Liver (tissue), 9 donors: ENCODE results near the gene NADK. TPM values are rescaled to one million over a fixed set of nuclear protein-coding genes. Genes with fewer than 3 reads are reported as not detected.

Experiments
- DNase-seq: peaks from one replicate; pipeline ENCODE4 v3.0.0-alpha.2; 2017; ENCODE audit warnings: low spot score
- H3K27ac ChIP-seq, 2 donors: one replicate each; pipeline ENCODE4 v1.7.0; 2013; ENCODE audit warnings: inconsistent platforms in 2 of 2, low read length in 2 of 2, control low read depth in 1 of 2, low read depth in 1 of 2, mild to moderate bottlenecking in 1 of 2
- H3K27me3 ChIP-seq, 4 donors: one replicate each; pipeline versions ENCODE4 v1.6.1 to v1.7.0; 2013; ENCODE audit warnings: low read length in 3 of 4, inconsistent platforms in 1 of 4, mild to moderate bottlenecking in 1 of 4, moderate library complexity in 1 of 4; ENCODE audit not compliant: control insufficient read depth in 4 of 4, insufficient read depth in 4 of 4
- H3K36me3 ChIP-seq, 4 donors: one replicate each; pipeline versions ENCODE4 v1.6.1 to v1.7.0; 2013; ENCODE audit warnings: low read length in 3 of 4, mild to moderate bottlenecking in 3 of 4, low read depth in 1 of 4, moderate library complexity in 1 of 4; ENCODE audit not compliant: control insufficient read depth in 4 of 4, insufficient read depth in 3 of 4
- H3K4me1 ChIP-seq, 4 donors: one replicate each; pipeline versions ENCODE4 v1.6.1 to v1.7.0; 2013; ENCODE audit warnings: low read length in 3 of 4, mild to moderate bottlenecking in 3 of 4, moderate library complexity in 1 of 4; ENCODE audit not compliant: control insufficient read depth in 4 of 4, insufficient read depth in 4 of 4
- H3K4me3 ChIP-seq, 3 donors: one replicate each; pipeline versions ENCODE4 v1.6.1 to v1.7.0; 2013; ENCODE audit warnings: low read length in 3 of 3, control low read depth in 1 of 3, low read depth in 1 of 3, mild to moderate bottlenecking in 1 of 3
- H3K9ac ChIP-seq, 2 donors: one replicate each; pipeline ENCODE4 v1.7.0; 2013; ENCODE audit warnings: low read length in 2 of 2, mild to moderate bottlenecking in 2 of 2, moderate library complexity in 2 of 2, control low read depth in 1 of 2, low read depth in 1 of 2
- H3K9me3 ChIP-seq, 4 donors: one replicate each; pipeline versions ENCODE4 v1.6.1 to v1.7.0; 2013; ENCODE audit warnings: low read length in 3 of 4; ENCODE audit not compliant: control insufficient read depth in 4 of 4
- EGR1 ChIP-seq, 2 donors: IDR thresholded peaks; 2 replicates each; pipeline ENCODE4 v1.6.1; 2016 to 2018; ENCODE audit warnings: antibody characterized with exemption in 2 of 2, low read depth in 2 of 2
- FOXA1 ChIP-seq: IDR thresholded peaks from 2 replicates; pipeline ENCODE4 v1.6.1; 2016; ENCODE audit warnings: antibody characterized with exemption
- FOXA2 ChIP-seq: IDR thresholded peaks from 2 replicates; pipeline ENCODE4 v1.6.1; 2016; ENCODE audit warnings: antibody characterized with exemption
- GABPA ChIP-seq, 2 donors: IDR thresholded peaks in 1 of 2; conservative IDR thresholded peaks in 1 of 2; 2 replicates each; pipeline ENCODE4 v1.6.1; 2016; ENCODE audit warnings: antibody characterized with exemption in 2 of 2, mild to moderate bottlenecking in 1 of 2, moderate library complexity in 1 of 2
- HNF4A ChIP-seq, 2 donors: conservative IDR thresholded peaks; 2 replicates each; pipeline ENCODE4 v1.6.1; 2016; ENCODE audit warnings: antibody characterized with exemption in 2 of 2, mild to moderate bottlenecking in 2 of 2
- HNF4G ChIP-seq: IDR thresholded peaks from 2 replicates; pipeline ENCODE4 v1.6.1; 2016; ENCODE audit warnings: antibody characterized with exemption
- JUND ChIP-seq, 2 donors: IDR thresholded peaks; 2 replicates each; pipeline ENCODE4 v1.6.1; 2016; ENCODE audit warnings: antibody characterized with exemption in 2 of 2
- NR2F2 ChIP-seq: IDR thresholded peaks from 2 replicates; pipeline ENCODE4 v1.6.1; 2016; ENCODE audit warnings: antibody characterized with exemption
- RAD21 ChIP-seq, 2 donors: IDR thresholded peaks; 2 replicates each; pipeline ENCODE4 v1.6.1; 2016; ENCODE audit warnings: antibody characterized with exemption in 2 of 2, mild to moderate bottlenecking in 2 of 2
- RXRA ChIP-seq, 2 donors: IDR thresholded peaks; 2 replicates each; pipeline ENCODE4 v1.6.1; 2017 to 2018; ENCODE audit warnings: antibody characterized with exemption in 2 of 2, mild to moderate bottlenecking in 1 of 2
- SP1 ChIP-seq: IDR thresholded peaks from 2 replicates; pipeline ENCODE4 v1.6.1; 2018; ENCODE audit warnings: antibody characterized with exemption, mild to moderate bottlenecking
- TAF1 ChIP-seq: conservative IDR thresholded peaks from 2 replicates; pipeline ENCODE4 v1.6.1; 2016; ENCODE audit warnings: antibody characterized with exemption, mild to moderate bottlenecking
- YY1 ChIP-seq: IDR thresholded peaks from 2 replicates; pipeline ENCODE4 v1.6.1; 2016; ENCODE audit warnings: antibody characterized with exemption, mild to moderate bottlenecking
- WGBS: extraction: QIAGEN DNeasy Blood & Tissue Kit; methylation state at CpG from one replicate; pipeline ENCODE4 v1.1.7; 2013; 5-methylcytosine and 5-hydroxymethylcytosine counted together
- polyA plus RNA-seq, 2 donors: library from polyadenylated mRNA; stranded (reverse) in 1 of 2; unstranded in 1 of 2; fragments of 200-250 nt in 1 of 2; fragments of >200 nt in 1 of 2; fragmentation: Nextera tagmentation in 1 of 2; extraction: Ambion mirVana in 1 of 2; gene quantifications; one replicate each; pipeline versions ENCODE4 v1.2.1 to v1.2.3, GENCODE V29; 2013 to 2015
- total RNA-seq, 2 donors: library from RNA; depleted of rRNA; stranded (reverse); fragments of >200 nt; gene quantifications; one replicate each; pipeline ENCODE4 v1.2.3, GENCODE V29; 2014
- TF ChIP-seq, protein P1 (sequence below): fragments of 150-350 bp; IDR thresholded peaks from 2 replicates; pipeline ENCODE4 v1.5.1; 2017; ENCODE audit warnings: improper control_type of control experiment, low read depth, low read length; ENCODE audit not compliant: missing input control
- TF ChIP-seq, protein P2 (sequence below): IDR thresholded peaks from 2 replicates; pipeline ENCODE4 v1.6.1; 2016; ENCODE audit warnings: antibody characterized with exemption
- TF ChIP-seq, protein P3 (sequence below): IDR thresholded peaks from 2 replicates; pipeline ENCODE4 v1.6.1; 2016; ENCODE audit warnings: antibody characterized with exemption
- TF ChIP-seq, protein P4 (sequence below): IDR thresholded peaks from 2 replicates; pipeline ENCODE4 v1.6.1; 2016; ENCODE audit warnings: antibody characterized with exemption
- TF ChIP-seq, protein P5 (sequence below): IDR thresholded peaks from 2 replicates; pipeline ENCODE4 v1.6.1; 2016; ENCODE audit warnings: antibody characterized with exemption, mild to moderate bottlenecking
- donor health status: healthy.
- donor health status: healthy.
- donor health status: healthy.
- donor health status: healthy.
- donor health status: healthy.

Gene NADK
- total and polyA plus RNA-seq, 4 donors: 39.2 to 105 (median 83.6) TPM

DNA sequence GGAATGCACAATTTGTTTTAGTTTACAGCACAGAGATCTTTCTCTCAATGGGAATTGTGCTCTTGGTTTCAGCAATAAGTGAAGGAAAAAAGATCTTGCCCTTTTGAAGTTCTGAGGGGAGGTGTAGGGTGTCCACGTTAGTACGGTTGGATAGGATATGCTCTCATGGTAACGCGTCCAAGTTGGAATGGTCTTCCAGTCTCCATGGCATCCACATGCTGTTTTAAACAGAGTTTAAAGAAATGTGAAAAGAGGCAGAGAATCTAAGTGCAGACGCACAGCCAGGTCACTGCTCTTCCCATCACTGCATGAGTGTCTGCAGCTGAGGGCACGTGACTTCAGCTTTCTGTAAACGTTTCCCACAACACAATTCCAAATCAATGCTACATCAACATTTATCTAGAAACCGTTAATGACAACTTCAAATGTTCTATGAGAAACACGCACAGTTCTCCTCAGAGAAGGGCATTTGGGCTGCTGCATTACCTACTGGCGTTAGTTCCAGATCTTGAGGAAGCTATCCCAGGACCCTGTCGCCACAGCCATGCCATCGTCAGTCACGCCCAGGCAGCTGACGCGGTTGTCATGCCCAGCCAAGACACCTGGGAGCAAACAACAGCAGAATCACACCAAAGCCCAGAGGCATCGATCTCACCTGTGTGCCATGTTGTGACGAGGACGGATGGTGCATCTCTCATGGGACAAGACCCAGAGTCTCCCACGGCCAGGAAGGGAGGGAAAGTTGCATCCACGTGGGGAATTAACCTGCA lies 8.8 kb upstream of the NADK start:
- TF ChIP-seq, protein P1, sequence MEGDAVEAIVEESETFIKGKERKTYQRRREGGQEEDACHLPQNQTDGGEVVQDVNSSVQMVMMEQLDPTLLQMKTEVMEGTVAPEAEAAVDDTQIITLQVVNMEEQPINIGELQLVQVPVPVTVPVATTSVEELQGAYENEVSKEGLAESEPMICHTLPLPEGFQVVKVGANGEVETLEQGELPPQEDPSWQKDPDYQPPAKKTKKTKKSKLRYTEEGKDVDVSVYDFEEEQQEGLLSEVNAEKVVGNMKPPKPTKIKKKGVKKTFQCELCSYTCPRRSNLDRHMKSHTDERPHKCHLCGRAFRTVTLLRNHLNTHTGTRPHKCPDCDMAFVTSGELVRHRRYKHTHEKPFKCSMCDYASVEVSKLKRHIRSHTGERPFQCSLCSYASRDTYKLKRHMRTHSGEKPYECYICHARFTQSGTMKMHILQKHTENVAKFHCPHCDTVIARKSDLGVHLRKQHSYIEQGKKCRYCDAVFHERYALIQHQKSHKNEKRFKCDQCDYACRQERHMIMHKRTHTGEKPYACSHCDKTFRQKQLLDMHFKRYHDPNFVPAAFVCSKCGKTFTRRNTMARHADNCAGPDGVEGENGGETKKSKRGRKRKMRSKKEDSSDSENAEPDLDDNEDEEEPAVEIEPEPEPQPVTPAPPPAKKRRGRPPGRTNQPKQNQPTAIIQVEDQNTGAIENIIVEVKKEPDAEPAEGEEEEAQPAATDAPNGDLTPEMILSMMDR: no peak
- TF ChIP-seq TAF1: no peak
- TF ChIP-seq HNF4G: no peak
- no peak for TF ChIP-seq GABPA (IDR thresholded peaks at IDR 0.05 in 1 of 2, conservative IDR thresholded peaks at IDR 0.05 in 1 of 2)
- TF ChIP-seq, protein P2, sequence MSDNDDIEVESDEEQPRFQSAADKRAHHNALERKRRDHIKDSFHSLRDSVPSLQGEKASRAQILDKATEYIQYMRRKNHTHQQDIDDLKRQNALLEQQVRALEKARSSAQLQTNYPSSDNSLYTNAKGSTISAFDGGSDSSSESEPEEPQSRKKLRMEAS: no peak
- TF ChIP-seq, protein P3, sequence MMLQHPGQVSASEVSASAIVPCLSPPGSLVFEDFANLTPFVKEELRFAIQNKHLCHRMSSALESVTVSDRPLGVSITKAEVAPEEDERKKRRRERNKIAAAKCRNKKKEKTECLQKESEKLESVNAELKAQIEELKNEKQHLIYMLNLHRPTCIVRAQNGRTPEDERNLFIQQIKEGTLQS: no peak
- TF ChIP-seq NR2F2: no peak
- no peak for TF ChIP-seq EGR1 (IDR thresholded peaks at IDR 0.05; ENCODE audit: low read depth in 2 of 2)
- no peak for TF ChIP-seq HNF4A (conservative IDR thresholded peaks at IDR 0.05)
- TF ChIP-seq, protein P4, sequence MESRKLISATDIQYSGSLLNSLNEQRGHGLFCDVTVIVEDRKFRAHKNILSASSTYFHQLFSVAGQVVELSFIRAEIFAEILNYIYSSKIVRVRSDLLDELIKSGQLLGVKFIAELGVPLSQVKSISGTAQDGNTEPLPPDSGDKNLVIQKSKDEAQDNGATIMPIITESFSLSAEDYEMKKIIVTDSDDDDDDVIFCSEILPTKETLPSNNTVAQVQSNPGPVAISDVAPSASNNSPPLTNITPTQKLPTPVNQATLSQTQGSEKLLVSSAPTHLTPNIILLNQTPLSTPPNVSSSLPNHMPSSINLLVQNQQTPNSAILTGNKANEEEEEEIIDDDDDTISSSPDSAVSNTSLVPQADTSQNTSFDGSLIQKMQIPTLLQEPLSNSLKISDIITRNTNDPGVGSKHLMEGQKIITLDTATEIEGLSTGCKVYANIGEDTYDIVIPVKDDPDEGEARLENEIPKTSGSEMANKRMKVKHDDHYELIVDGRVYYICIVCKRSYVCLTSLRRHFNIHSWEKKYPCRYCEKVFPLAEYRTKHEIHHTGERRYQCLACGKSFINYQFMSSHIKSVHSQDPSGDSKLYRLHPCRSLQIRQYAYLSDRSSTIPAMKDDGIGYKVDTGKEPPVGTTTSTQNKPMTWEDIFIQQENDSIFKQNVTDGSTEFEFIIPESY: no peak
- no peak for TF ChIP-seq RXRA (IDR thresholded peaks at IDR 0.05)
- no peak for DNase-seq
- Histone ChIP-seq H3K9ac (no peak overlapping the region), H3K27me3 (no peaks in the 10 kb centered on the region), H3K36me3 (peaks cover 10 to 59% (median 41%) of the 10 kb centered on the region in 4 donors), H3K4me3 (no peak overlapping the region), H3K4me1 (peaks cover 4 to 16% (median 13%) of the 10 kb centered on the region in 4 donors), H3K27ac (no peak overlapping the region), H3K9me3 (no peaks in the 10 kb centered on the region)
- 89% methylated on average over 20 of the region's 20 CpGs for WGBS

DNA sequence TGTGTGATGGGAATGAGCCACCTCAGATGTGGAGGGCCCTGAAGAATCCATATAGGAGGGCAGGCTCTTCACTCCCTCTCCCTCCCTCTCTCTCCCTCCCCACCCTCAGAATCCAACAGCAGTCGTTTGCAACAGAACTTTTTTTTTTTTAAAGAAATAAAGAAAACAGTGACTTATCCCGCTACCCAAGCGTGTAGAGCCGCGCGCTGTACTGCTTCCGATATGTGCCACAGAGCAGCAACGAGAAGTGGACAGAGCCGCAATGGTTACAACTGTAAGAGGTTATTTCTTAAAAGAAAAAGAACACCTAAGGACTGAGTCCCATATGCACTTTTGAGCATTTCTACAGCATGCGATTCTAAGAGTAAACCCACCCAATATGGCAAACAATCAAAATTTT lies 7.4 kb upstream of the NADK start:
- no peaks in the 10 kb centered on the region for H3K9me3 ChIP-seq
- H3K4me1 ChIP-seq: peaks cover 6 to 25% (median 14%) of the 10 kb centered on the region in 4 donors
- no peaks in the 10 kb centered on the region for H3K27me3 ChIP-seq
- no peak overlapping the region for H3K27ac ChIP-seq
- no peak overlapping the region for H3K4me3 ChIP-seq
- no peak overlapping the region for H3K9ac ChIP-seq
- peaks cover 9 to 54% (median 39%) of the 10 kb centered on the region in 4 donors for H3K36me3 ChIP-seq
- DNase-seq: no peak
- 91% methylated on average over 10 of the region's 10 CpGs for WGBS
- TF ChIP-seq YY1 (no peak), RAD21 (IDR thresholded peaks at IDR 0.05) (no peak), GABPA (IDR thresholded peaks at IDR 0.05 in 1 of 2, conservative IDR thresholded peaks at IDR 0.05 in 1 of 2) (no peak), SP1 (no peak), NR2F2 (no peak), JUND (IDR thresholded peaks at IDR 0.05) (no peak), FOXA2 (no peak), FOXA1 (no peak), TAF1 (no peak)
- TF ChIP-seq, protein P5, sequence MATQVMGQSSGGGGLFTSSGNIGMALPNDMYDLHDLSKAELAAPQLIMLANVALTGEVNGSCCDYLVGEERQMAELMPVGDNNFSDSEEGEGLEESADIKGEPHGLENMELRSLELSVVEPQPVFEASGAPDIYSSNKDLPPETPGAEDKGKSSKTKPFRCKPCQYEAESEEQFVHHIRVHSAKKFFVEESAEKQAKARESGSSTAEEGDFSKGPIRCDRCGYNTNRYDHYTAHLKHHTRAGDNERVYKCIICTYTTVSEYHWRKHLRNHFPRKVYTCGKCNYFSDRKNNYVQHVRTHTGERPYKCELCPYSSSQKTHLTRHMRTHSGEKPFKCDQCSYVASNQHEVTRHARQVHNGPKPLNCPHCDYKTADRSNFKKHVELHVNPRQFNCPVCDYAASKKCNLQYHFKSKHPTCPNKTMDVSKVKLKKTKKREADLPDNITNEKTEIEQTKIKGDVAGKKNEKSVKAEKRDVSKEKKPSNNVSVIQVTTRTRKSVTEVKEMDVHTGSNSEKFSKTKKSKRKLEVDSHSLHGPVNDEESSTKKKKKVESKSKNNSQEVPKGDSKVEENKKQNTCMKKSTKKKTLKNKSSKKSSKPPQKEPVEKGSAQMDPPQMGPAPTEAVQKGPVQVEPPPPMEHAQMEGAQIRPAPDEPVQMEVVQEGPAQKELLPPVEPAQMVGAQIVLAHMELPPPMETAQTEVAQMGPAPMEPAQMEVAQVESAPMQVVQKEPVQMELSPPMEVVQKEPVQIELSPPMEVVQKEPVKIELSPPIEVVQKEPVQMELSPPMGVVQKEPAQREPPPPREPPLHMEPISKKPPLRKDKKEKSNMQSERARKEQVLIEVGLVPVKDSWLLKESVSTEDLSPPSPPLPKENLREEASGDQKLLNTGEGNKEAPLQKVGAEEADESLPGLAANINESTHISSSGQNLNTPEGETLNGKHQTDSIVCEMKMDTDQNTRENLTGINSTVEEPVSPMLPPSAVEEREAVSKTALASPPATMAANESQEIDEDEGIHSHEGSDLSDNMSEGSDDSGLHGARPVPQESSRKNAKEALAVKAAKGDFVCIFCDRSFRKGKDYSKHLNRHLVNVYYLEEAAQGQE: no peak
